Body of pancreas (tissue), 4 donors: ENCODE measurements around the gene C6orf47.

Source experiments
- POLR2A ChIP-seq, 3 donors: fragments of 450-650 bp; IDR thresholded peaks; one replicate each; pipeline ENCODE4 v1.6.1; 2016; ENCODE audit warnings: antibody characterized with exemption in 3 of 3, mild to moderate bottlenecking in 2 of 3
- TF ChIP-seq, protein P1 (sequence below), 7 experiments: fragments of 450-650 bp in 4 of 7; fragments of 200-600 bp in 3 of 7; sonication (generic) in 3 of 7; IDR thresholded peaks; one replicate each; pipeline ENCODE4 v1.5.1; 2016 to 2019; ENCODE audit warnings: antibody characterized with exemption in 7 of 7

DNA sequence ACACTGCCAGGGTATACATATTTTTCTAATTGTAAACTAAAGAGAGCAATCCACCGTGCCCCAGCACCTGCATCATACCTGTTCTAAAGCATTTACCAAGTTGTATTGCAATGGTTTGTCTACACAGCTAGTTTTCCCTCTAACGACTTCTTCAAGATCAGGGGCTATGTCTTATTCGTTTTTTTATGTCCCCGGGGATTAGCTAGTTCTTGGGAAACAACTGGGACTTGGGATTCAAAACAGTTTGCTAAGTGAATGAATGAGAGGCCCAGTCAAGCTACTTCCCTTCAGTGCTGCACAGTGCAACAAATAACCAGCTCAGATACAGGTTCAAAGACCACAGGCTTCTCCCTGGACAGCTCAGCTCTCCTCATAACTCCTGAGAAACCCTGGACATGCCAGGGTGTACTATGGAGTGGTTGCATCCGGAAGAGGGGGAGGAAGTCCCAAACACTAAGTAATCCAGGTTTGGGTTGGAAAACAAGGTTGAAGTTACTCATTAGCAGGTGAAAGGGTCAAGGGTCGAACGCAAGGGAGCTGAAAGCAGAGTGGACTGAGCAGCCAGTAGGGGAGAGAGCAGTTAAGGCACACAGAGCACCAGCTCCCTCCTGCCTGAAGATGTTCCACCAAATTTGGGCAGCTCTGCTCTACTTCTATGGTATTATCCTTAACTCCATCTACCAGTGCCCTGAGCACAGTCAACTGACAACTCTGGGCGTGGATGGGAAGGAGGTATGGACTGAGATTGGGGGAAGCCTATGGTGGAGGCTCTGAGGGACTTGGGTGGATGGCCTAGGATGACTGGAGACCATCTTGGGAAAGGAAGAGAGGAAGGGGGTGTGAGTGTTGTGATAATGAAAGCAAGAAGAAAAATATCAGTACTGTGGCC is 5.0 kb downstream of the C6orf47 start, which contains the start of gene APOM:
- TF ChIP-seq, protein P1, sequence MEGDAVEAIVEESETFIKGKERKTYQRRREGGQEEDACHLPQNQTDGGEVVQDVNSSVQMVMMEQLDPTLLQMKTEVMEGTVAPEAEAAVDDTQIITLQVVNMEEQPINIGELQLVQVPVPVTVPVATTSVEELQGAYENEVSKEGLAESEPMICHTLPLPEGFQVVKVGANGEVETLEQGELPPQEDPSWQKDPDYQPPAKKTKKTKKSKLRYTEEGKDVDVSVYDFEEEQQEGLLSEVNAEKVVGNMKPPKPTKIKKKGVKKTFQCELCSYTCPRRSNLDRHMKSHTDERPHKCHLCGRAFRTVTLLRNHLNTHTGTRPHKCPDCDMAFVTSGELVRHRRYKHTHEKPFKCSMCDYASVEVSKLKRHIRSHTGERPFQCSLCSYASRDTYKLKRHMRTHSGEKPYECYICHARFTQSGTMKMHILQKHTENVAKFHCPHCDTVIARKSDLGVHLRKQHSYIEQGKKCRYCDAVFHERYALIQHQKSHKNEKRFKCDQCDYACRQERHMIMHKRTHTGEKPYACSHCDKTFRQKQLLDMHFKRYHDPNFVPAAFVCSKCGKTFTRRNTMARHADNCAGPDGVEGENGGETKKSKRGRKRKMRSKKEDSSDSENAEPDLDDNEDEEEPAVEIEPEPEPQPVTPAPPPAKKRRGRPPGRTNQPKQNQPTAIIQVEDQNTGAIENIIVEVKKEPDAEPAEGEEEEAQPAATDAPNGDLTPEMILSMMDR (IDR thresholded peaks at IDR 0.05) = no peak
- no peak for TF ChIP-seq POLR2A (IDR thresholded peaks at IDR 0.05)
